ENCODE data around the gene MPZL1. TPM values are rescaled to one million over a fixed set of nuclear protein-coding genes. Genes with fewer than 3 reads are reported as not detected.

The MPZL1 gene
- total RNA-seq, 2 experiments from 2014 or later: 48.9 to 61.9 TPM

- ChIA-PET POLR2A (no interaction called here), CTCF (ENCODE audit: unreplicated experiment) (no interaction called here)
- Histone ChIP-seq H3K36me3 (ENCODE audit: insufficient read depth, low read length) (no peaks in the 10 kb centered on the region), H3K9me2 (ENCODE audit: insufficient read depth, low read length) (no peaks in the 10 kb centered on the region), H3K4me3 (ENCODE audit: low read depth, low read length, poor library complexity, severe bottlenecking) (no peak overlapping the region), H3K79me2 (ENCODE audit: insufficient read depth, low read depth, low read length) (no peaks in the 10 kb centered on the region), H2AFZ (ENCODE audit: low read length) (no peak overlapping the region), H3K27ac (ENCODE audit: low read depth, low read length, poor library complexity, severe bottlenecking) (no peak overlapping the region), H4K20me1 (ENCODE audit: insufficient read depth, low read length) (no peaks in the 10 kb centered on the region), H3K9me3 (ENCODE audit: low read length) (no peaks in the 10 kb centered on the region), H3K4me1 (ENCODE audit: insufficient read depth, low read length, poor library complexity, severe bottlenecking) (no peaks in the 10 kb centered on the region), H3K4me2 (ENCODE audit: low read length) (no peak overlapping the region)
- no peak for TF ChIP-seq CTCF (conservative IDR thresholded peaks at IDR 0.05; ENCODE audit: low read length)
- no peak for TF ChIP-seq EZH2phosphoT487 (IDR thresholded peaks at IDR 0.05; ENCODE audit: borderline replicate concordance, low read depth, low read length)
- intact Hi-C loops (cut with micrococcal nuclease; ENCODE audit: unreplicated experiment): no loop called here
- BruUV-seq (replicated peaks): no TSS peak
- DNase-seq (ENCODE audit: low spot score): no peak
Measured at GRCh38 chr1:167824163-167824794, 102.5 kb downstream of the MPZL1 start.

- Histone ChIP-seq H4K20me1 (ENCODE audit: insufficient read depth, low read length) (no peaks in the 10 kb centered on the region), H3K79me2 (ENCODE audit: insufficient read depth, low read depth, low read length) (no peaks in the 10 kb centered on the region), H3K36me3 (ENCODE audit: insufficient read depth, low read length) (no peaks in the 10 kb centered on the region), H3K4me2 (ENCODE audit: low read length) (no peak overlapping the region), H3K4me1 (ENCODE audit: insufficient read depth, low read length, poor library complexity, severe bottlenecking) (no peaks in the 10 kb centered on the region), H3K9me3 (ENCODE audit: low read length) (no peaks in the 10 kb centered on the region), H3K9me2 (ENCODE audit: insufficient read depth, low read length) (no peaks in the 10 kb centered on the region), H3K4me3 (ENCODE audit: low read depth, low read length, poor library complexity, severe bottlenecking) (no peak overlapping the region), H2AFZ (ENCODE audit: low read length) (no peak overlapping the region), H3K27ac (ENCODE audit: low read depth, low read length, poor library complexity, severe bottlenecking) (no peak overlapping the region)
- intact Hi-C loops (cut with micrococcal nuclease; ENCODE audit: unreplicated experiment): no loop called here
- ChIA-PET POLR2A (interaction anchor here (0.6 to 1.4 kb wide), 2 partner anchors 7 to 139 kb away, joined by 3 read pairs; no protein-coding TSS in a partner anchor), CTCF (ENCODE audit: unreplicated experiment) (no interaction called here)
- no TSS peak for BruUV-seq (replicated peaks)
- no peak for DNase-seq (ENCODE audit: low spot score)
- TF ChIP-seq EZH2phosphoT487 (IDR thresholded peaks at IDR 0.05; ENCODE audit: borderline replicate concordance, low read depth, low read length): no peak
- no peak for TF ChIP-seq CTCF (conservative IDR thresholded peaks at IDR 0.05; ENCODE audit: low read length)
Measured at GRCh38 chr1:167825419-167826079, 103.8 kb downstream of the MPZL1 start.

- no peak overlapping the region for H2AFZ ChIP-seq (ENCODE audit: low read length)
- ChIA-PET POLR2A (interaction anchor here (0.6 to 1.4 kb wide), 2 partner anchors 8 to 150 kb away, joined by 3 read pairs; no protein-coding TSS in a partner anchor), CTCF (ENCODE audit: unreplicated experiment) (no interaction called here)
Measured at GRCh38 chr1:167826127-167826526, 104.3 kb downstream of the MPZL1 start.

More at GRCh38 chr1:167826127-167826526, 104.3 kb downstream of the MPZL1 start:
- TF ChIP-seq CTCF (conservative IDR thresholded peaks at IDR 0.05; ENCODE audit: low read length) (no peak), EZH2phosphoT487 (IDR thresholded peaks at IDR 0.05; ENCODE audit: borderline replicate concordance, low read depth, low read length) (no peak)
- no peak overlapping the region for H3K4me2 ChIP-seq (ENCODE audit: low read length)
- no peak for DNase-seq (ENCODE audit: low spot score)
- no peaks in the 10 kb centered on the region for H3K9me3 ChIP-seq (ENCODE audit: low read length)
- H3K36me3 ChIP-seq (ENCODE audit: insufficient read depth, low read length): no peaks in the 10 kb centered on the region
- no peak overlapping the region for H3K4me3 ChIP-seq (ENCODE audit: low read depth, low read length, poor library complexity, severe bottlenecking)
- no peak overlapping the region for H3K27ac ChIP-seq (ENCODE audit: low read depth, low read length, poor library complexity, severe bottlenecking)
- no peaks in the 10 kb centered on the region for H4K20me1 ChIP-seq (ENCODE audit: insufficient read depth, low read length)
- no peaks in the 10 kb centered on the region for H3K79me2 ChIP-seq (ENCODE audit: insufficient read depth, low read depth, low read length)
- H3K4me1 ChIP-seq (ENCODE audit: insufficient read depth, low read length, poor library complexity, severe bottlenecking): no peaks in the 10 kb centered on the region
- H3K9me2 ChIP-seq (ENCODE audit: insufficient read depth, low read length): no peaks in the 10 kb centered on the region
- intact Hi-C loops (cut with micrococcal nuclease; ENCODE audit: unreplicated experiment): no loop called here
- BruUV-seq (replicated peaks): no TSS peak
